CD4-positive, alpha-beta T cell treated with Interleukin-21 for 1 hour (primary cell): Measurements from ENCODE around the gene C22orf39.

Experiments used
- DNase-seq: peaks from one replicate; pipeline ENCODE4 v3.0.0-alpha.2; 2020

C22orf39 gene

GRCh38 chr22:19396934-19397733, 50.4 kb downstream of the C22orf39 start:
- DNase-seq, result no peak

- no peak for DNase-seq
These were observed 51.0 kb downstream of the C22orf39 start for GRCh38 chr22:19396561-19396933.

- DNase-seq, result no peak
These were observed 52.2 kb downstream of the C22orf39 start for GRCh38 chr22:19395276-19395675.

- no peak for DNase-seq
These were observed 53.0 kb downstream of the C22orf39 start for GRCh38 chr22:19394274-19395050.

GRCh38 chr22:19393704-19394103, 53.8 kb downstream of the C22orf39 start:
- DNase-seq, result no peak
